ENCODE results near the gene RAB28. TPM values are rescaled to one million over a fixed set of nuclear protein-coding genes. Genes with fewer than 3 reads are reported as not detected.

Gene RAB28
- total RNA-seq, 1 donor from 2014 or later, result 11.9 TPM

DNA sequence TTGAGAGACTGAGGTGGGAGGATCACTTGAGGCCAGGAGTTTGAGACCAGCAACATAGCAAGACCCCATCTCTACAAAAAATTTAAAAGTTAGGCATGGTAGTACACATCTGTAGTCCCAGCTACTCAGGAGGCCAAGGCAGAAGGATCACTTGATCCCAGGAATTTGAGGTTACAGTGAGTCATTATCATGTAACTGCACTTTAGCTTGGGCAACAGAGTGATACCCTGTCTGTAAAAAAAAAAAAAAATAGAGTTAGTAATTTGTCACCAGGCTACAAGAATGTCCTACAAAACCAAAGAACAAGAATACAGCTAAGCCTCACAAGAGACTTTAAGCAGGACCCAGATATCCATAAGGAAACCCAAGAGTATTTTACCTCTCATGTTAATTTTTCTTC lies 27.0 kb upstream of the RAB28 start:
- DNase-seq (ENCODE audit: low read depth in 2 of 2), result no peak

DNA sequence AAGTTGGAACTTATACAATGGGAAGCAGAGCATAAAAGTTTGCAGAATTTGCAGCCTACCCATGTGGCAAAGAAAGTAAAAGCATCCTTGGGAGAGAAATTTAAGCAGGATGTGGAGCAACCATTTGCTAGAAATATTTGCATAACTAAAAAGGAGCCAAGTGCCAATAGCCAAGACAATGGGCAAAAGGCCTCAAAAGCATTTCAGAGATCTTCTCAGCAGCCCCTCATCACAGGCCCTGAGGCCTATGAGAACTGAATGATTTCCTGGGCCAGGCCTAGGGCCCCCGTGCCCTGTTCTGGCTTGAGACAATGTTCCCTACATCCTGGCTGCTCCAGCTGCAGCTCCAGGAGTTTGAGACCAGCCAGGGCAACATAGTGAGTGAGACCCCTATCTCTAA lies 25.3 kb upstream of the RAB28 start:
- DNase-seq (ENCODE audit: low read depth in 2 of 2), result no peak

DNA sequence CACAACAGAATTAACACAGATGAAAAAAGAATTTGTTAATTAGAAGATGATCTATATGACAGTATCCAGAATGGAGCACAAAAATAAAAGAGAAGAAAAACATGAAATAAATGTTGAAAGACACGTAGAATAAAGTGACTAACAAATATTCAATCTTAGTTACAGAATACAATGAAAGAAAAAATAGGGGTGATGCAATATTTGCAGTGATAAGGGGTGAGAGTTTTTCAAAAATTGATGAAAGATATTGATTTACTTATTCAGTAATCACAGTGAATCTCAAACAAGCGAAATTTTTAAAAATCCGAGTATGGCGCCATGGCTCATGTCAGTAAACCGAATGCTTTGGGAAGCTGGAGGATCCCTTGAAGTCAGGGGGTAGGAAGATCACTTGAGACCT lies 20.2 kb upstream of the RAB28 start:
- DNase-seq (ENCODE audit: low read depth in 2 of 2), result no peak

DNA sequence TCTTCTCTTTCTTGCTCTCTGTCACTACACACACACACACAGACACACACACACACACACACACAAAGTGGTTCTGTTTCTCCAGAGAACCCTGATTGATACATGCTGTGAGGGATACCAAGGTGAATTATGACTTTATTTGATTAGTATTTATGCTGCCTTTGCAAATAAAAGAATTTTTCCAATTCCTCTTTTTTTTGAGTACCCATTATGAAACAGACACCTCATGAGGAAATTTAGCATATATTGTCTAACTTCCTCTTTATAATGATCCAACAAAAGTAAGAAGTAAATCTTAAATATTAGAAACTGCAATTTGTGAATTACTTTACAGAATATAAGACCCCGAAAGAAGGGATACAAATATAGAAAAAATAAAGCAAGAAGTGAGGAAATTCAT lies 14.3 kb upstream of the RAB28 start:
- no peak for DNase-seq (ENCODE audit: low read depth in 2 of 2)

DNA sequence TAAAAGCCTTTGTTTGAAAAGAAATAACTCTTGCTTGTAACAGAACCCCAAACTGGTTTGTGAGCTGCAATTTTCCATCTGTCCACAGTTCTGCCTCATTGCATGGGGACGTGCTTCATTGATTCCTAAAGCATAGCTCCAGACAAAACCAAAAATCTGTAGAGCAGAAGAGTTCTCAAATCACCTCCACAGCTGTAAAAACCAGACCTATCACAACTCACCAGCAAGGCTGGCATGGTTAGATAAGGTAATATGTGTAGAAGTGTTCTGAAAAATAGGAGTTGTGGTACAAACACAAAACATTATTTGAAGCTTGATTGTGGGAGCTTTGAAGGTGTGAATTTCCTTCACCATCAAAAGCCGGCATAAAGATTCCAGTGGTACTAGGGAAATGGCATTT lies 12.5 kb upstream of the RAB28 start:
- DNase-seq (ENCODE audit: low read depth in 2 of 2), result no peak

DNA sequence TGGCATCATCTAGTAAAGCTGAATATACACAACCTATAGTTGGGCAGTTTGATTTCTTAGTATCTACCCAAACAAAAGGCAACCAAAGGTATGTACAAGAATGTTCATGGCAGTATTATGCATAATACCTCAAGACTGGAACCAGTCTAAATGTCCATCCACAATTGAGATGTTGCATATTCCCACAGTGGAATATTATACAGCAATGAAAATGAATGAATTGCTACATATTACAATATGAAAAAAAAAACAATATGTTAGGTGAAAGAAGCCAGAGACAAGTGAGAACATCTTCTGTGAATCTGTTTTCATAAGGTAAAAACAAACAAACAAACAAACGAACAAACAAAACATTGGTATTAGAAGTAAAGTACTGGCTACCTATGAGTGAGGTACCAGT lies 11.6 kb upstream of the RAB28 start:
- DNase-seq (ENCODE audit: low read depth in 2 of 2), result no peak

DNA sequence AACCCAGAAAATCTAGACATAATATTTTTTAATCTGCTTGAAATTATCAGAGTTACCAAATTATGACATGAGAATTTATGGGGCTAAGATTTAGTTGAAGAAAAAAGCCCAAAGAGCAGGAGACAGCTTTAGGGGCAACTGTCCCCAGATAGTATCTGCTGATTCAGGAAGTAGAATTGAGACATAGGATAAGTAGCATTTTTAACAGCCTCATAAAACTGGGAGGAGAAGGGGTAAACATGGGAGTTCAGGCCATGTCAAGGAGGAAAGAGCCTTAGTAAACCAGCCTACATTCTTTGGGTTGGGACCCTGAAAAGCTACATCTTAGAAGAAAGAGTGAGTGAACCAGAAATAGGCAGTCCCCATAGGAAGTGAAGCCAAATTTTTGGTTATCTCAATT lies 9.7 kb upstream of the RAB28 start:
- no peak for DNase-seq (ENCODE audit: low read depth in 2 of 2)

DNA sequence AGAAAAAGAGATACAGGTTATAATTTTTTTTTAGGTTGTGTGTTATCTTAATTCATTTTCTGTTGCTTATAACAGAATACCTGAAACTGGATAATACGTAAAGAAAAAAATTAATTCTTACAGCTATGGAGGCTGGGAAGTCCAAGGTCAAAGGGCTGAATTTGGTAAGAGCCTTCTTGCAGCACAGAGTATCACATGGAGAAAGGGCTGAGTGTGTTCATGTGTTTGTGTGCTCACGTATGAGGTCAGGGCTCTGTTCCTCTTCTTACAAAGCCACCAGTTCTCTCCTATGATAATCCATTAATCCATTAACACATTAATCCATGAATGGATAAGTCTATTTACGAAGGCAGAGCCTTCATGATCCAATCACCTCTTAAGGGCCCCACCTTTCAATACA lies 8.6 kb upstream of the RAB28 start:
- no peak for DNase-seq (ENCODE audit: low read depth in 2 of 2)

DNA sequence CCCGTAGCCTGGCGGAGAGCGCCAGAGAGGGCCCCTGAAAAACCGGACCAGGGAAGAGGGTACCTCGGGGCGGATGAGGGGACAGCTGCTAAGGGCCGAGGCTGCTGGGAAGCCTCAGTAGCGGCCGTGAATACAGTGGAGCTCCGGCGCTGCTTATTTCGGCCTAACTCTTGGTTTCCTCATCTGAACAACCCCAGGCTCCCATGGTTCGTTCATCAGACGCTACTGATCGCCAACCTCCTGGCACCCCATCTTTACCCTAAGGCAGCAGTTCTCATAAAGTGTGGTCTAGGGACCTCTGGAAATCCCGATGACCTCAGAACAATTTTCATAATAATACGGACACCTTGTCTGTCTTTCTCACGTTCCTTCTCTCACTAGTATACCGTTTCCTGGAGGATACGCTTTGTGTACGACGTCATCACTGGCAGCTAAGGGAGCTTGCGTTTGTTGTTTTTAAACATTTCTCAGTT lies 645 bp upstream of the RAB28 start:
- peak; percentile 50 to 68 for DNase-seq (ENCODE audit: low read depth in 2 of 2)

DNA sequence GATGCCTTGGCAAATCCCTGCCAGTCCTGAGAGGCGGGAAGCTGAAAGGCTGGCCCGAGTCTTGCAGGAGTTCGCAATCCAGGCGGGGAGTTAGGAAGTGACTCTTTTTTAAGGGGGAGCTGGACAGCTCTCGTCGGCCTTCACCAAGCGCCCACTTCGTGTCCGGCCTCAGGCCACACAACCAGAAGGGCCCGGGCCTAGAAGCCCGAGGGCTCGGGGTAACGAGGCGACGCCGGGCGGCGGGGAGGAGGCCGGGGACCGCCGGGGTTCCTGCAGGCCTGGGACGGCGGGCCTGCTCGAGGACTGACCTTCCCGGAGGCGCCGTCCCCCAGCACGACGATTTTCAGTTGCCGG lies 395 bp downstream of the RAB28 start:
- DNase-seq (ENCODE audit: low read depth in 2 of 2), result peak; percentile 64 to 84

DNA sequence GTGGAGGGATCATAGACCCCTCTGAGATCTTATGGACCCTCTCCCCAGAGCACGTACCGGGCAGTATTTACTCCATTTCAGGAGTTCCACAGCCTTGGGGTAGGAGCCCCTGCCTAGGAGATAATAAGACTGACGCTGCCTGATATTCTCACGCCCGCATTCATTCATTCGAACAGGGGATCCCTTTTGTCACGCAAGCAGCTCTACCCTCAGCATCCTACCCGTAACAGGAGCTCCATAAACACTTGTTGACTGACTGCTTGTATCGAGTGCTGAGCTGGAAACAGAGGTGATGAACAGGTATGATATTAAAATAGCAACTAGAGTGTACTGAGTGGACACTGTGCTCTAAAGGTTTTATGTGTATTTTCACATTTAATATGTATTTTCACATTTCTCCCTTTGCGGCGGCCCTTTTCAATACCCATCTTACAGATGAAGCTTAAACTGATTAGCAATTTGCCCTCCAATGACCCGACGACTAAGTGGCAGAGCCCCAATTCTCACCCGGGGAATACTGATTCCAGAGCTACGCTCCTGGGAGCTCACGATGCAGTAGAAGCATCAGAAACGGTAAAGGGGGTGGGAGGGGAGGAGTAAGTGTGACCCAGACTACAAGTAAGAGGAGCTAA lies 888 bp downstream of the RAB28 start:
- DNase-seq (ENCODE audit: low read depth in 2 of 2), result peak; percentile 4 to 10

DNA sequence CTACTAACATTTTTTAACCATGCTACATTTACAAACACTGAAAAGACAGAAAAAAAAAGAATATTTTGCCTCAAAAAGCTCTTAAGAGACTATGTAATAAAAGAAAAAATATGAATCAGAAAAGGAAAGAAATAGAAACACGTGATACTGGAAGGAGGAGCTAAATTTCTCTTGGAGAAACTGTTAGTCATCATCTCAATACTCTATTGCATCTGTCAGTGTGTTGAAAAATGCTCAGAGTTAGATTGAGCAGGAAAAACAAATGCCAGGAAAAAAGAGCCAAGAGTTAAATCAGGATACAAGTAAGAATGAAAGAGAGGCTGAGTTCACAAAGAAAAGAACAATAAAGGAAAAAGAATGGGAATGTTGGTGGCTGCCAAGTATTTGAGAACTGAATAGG lies 2.6 kb downstream of the RAB28 start:
- DNase-seq (ENCODE audit: low read depth in 2 of 2), result peak; percentile 1 to 62

DNA sequence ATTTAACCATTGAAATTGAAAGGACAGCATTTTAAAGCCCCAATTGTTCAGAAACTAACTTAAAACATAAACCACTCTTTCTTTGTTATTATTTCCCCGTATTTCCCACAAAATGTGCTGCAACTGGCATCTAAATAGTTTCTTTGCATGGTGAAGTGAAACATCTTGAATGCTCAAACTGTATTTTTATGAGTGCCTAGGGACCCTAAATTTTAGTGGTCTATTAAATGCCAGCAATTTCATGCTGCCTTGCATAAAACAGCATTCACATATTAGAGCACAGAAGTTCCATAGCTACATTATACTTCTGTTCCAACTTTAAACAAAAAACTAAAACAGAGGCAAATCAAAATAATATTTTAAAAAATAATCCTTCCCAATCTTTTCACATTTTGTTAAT lies 5.4 kb downstream of the RAB28 start:
- no peak for DNase-seq (ENCODE audit: low read depth in 2 of 2)

DNA sequence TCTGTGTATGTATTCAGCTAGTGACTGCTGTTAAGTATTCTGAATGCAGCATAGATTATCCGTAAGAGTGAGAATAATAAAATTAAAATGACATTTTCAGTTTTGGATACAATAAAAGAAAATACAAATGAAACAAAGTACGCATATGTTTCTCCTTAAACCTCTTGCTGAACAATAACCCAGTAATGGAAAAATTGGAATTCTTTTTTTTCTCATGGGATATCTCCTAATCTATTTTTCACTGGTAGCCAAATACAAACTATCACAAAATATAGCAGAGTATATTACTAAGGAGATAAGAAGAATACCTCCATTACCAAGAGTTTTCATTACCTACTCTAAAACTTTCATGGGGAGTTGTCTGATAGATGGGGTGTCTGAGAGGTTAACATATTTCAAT lies 6.0 kb downstream of the RAB28 start:
- DNase-seq (ENCODE audit: low read depth in 2 of 2), result no peak

DNA sequence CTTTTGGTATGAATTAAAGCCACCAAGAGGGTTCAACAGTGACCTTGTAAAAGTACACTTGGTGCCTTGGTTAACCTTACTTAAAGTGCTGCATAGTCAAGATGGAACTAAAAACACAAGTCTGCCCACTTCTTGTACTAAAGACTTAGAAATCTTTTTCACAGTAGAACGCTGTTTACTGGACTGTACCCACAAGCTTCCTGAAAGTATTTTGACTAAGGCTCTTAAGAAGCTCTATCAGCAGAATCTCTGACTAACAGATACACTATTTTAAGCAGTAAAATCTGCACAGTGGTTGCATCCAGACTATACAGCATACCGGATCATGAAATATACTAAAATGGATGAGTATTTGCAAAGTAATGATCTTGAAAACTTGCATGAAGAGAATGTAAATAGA lies 7.2 kb downstream of the RAB28 start:
- peak in 1 of 2 donors; percentile 49 for DNase-seq (ENCODE audit: low read depth in 2 of 2)

DNA sequence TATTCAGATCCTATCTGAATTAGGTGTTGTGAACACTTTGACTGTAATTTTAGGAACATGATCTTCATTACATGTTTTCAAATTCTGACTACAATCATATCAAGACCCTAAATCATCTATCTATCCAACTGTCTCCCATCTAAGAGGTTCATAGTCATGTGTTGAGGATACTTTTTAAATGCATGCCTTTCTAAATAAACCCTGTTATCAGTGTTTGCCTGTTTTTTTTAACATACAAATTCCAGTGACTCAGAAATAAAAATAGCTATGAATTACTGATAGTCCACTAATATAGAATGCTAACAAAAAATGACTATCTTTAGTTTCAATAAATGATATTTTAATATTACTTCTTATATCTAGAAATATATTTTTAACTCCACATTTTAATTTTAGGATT lies 8.0 kb downstream of the RAB28 start:
- no peak for DNase-seq (ENCODE audit: low read depth in 2 of 2)

DNA sequence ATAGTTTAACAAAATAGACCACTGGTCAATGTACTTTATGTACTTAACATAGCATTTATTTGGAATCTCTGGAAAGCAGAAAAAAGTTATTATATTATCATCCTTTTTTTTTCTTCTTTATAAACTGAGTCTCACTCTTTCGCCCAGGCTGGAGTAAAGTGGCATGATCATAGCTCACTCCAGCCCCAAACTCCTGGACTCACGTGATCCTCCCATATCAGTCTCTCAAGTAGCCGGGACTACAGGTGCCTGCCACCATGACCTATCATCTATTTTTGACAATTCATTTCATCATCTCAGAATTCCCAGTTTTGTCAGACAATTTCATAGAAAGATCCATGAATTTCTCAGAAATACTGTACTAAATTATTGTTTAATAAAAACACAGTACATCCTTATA lies 12.7 kb downstream of the RAB28 start:
- DNase-seq (ENCODE audit: low read depth in 2 of 2), result no peak

DNA sequence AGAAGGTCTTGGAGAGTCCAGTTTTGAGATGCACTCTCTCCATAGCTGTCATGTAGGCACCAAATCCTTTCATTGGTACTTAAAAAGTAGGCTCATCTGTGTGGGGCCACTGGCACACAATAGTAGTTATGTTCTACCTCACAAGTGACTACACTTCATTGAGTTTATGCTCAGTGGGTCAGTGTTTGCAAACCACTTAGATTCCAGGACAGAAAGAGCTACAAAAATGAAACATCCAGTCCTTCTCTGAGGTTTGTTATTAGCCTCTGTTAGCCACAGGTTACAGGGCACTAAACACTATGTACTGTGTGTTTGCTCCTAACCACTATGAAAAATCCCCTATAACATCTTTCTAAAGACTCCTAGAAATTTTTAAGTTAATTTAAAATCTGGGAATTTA lies 13.8 kb downstream of the RAB28 start:
- DNase-seq (ENCODE audit: low read depth in 2 of 2), result no peak

DNA sequence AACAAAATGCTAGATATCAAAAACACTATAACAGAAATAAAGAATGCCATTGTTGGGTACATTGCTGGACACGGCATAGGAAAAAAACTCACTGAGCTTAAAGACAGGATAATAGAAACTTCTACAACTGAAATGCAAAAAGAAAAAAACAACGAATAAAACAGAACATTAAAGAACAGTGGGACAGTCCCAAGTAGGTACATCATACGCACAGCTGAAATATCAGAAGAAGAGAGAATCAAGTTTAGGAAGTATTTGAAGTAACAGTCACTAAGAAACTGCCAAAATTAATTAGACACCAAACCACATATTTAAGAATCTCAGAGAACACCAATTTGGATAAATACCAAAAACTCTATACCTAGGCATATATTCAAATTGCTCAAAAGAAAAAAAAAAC lies 19.2 kb downstream of the RAB28 start:
- DNase-seq (ENCODE audit: low read depth in 2 of 2), result no peak

DNA sequence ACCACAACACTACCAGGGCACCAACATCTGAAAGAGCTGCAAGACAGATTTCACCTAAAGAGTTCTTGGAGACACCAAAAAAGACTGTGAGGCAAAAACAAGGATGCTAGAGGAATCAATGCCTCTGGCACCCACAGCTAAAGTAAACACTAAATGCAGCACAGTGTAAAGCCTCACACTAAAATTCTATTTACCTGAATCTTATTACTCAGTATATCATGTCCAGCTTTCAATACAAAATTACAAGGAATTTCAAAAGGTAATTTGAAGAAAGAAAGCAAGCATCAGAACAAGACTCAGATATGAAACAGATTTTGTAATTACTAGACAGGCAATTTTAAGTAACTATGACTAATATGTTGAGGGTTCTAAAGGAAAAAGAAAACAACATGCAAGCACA lies 19.6 kb downstream of the RAB28 start:
- no peak for DNase-seq (ENCODE audit: low read depth in 2 of 2)

DNA sequence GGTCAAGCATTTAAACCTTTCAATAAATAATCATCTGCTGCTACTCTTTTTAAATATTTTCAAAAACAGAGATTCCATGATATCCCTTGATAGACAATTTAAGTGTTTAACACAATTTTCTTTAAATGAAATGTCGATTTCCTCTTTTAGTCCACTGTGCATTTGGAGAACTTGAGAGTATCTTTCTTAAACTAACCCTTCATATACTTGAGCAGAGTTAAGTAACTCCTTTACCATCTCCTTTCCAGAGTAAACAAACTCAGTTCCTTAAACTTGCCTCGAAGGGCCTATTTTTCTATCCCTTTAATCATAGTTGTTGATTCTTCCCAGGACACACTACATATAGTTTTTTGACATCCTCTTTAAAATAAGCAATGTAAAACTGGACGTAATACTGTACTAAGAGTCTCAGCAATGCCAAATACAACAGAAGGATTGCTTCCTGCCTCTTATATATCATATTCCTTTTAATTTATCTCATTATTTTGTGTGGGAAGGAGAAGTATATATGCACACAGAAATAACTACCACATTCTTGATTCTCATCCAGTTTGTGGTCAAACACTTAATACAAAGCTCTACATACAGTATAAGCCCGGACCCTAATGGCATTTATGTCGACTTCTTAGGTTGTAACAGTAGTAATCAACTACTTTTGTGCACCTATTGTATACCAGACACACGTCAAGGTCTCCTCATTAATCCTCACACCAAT lies 22.8 kb downstream of the RAB28 start:
- DNase-seq (ENCODE audit: low read depth in 2 of 2), result no peak

DNA sequence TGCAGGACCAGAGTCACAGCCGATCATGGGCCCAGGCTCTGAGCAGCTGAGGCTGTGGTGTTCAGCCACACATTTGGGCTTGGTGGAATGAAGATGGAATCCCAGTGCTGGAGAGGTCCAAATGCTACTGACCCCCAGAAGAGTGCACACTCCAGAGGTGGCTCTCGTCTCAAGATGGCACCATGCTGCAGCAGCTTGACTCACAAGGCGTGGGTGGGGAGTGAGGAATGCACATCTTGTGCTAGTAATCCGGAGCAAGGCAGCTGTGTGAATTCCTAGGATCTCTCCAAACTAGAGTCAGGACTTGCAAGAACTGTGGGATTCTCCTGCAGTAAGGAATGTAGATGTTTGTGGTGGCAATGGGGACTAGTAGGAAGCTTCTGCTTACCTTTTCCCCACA lies 28.7 kb downstream of the RAB28 start:
- DNase-seq (ENCODE audit: low read depth in 2 of 2), result no peak

DNA sequence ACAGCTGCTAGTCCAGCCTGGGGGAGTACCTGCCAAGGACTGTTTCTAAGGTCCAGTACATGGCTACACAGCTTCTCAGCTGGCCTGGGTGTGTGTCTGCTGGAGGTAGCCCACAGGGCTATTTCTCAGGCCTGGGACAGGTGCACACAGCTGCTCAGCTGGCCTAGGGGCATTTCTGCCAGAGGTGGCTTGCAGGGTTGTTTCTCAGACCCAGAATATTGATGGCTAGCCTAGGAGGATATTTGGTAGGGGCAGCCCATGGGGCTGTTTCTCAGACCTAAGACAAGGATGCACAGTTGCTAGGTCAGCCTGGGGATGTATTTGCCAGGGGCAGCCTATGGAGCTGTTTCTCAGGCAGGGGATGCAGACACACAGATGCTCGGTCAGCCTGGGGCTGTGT lies 29.4 kb downstream of the RAB28 start:
- no peak for DNase-seq (ENCODE audit: low read depth in 2 of 2)

All from lung microvascular endothelial cell (primary cell).